ENCODE measurements around the gene B3GALT5.

The B3GALT5 gene

GRCh38 chr21:39610703-39611102 is 2.0 kb upstream of the B3GALT5 start:
- no peak for DNase-seq

GRCh38 chr21:39611551-39612190 is 1.1 kb upstream of the B3GALT5 start:
- no peak for DNase-seq

- no peak for DNase-seq
Measured at GRCh38 chr21:39613041-39613934, 548 bp downstream of the B3GALT5 start.

GRCh38 chr21:39616211-39616772 is 3.6 kb downstream of the B3GALT5 start:
- no peak for DNase-seq

GRCh38 chr21:39620856-39621255 is 8.1 kb downstream of the B3GALT5 start:
- DNase-seq, result no peak

GRCh38 chr21:39625211-39625895 is 12.6 kb downstream of the B3GALT5 start:
- DNase-seq, result no peak

GRCh38 chr21:39628385-39628784 is 15.6 kb downstream of the B3GALT5 start:
- no peak for DNase-seq

- DNase-seq, result no peak
Measured at GRCh38 chr21:39630191-39630591, 17.5 kb downstream of the B3GALT5 start.

- DNase-seq, result no peak
Measured at GRCh38 chr21:39630827-39631226, 18.1 kb downstream of the B3GALT5 start.

- no peak for DNase-seq
Measured at GRCh38 chr21:39631842-39632562, 19.3 kb downstream of the B3GALT5 start.

- no peak for DNase-seq
Measured at GRCh38 chr21:39632796-39633442, 20.2 kb downstream of the B3GALT5 start.

- no peak for DNase-seq
Measured at GRCh38 chr21:39633770-39634181, 21.0 kb downstream of the B3GALT5 start.

GRCh38 chr21:39634507-39634906 is 21.8 kb downstream of the B3GALT5 start:
- no peak for DNase-seq

GRCh38 chr21:39637197-39637970 is 24.6 kb downstream of the B3GALT5 start:
- no peak for DNase-seq

GRCh38 chr21:39637971-39638240 is 25.2 kb downstream of the B3GALT5 start:
- no peak for DNase-seq

- DNase-seq, result no peak
Measured at GRCh38 chr21:39638281-39638680, 25.5 kb downstream of the B3GALT5 start.

- no peak for DNase-seq
Measured at GRCh38 chr21:39640754-39641153, 28.0 kb downstream of the B3GALT5 start.

- no peak for DNase-seq
Measured at GRCh38 chr21:39641827-39642450, 29.2 kb downstream of the B3GALT5 start.

GRCh38 chr21:39644062-39644560 is 31.4 kb downstream of the B3GALT5 start:
- no peak for DNase-seq

GRCh38 chr21:39645331-39645730 is 32.6 kb downstream of the B3GALT5 start:
- no peak for DNase-seq

GRCh38 chr21:39647476-39647875 is 34.7 kb downstream of the B3GALT5 start:
- no peak for DNase-seq

Data from activated CD4-positive, alpha-beta T cell treated with anti-CD3 and anti-CD28 coated beads, Interleukin-2, amount 50 U/mL, for 48 hours (primary cell).